Astrocyte of the hippocampus (primary cell): ENCODE data around the gene ZNF8.
"Not testable (repeated sequence)": the region's sequence is repeated elsewhere in the genome, so short reads cannot be mapped to it uniquely, and the experiment has no call there.

Source experiments
- DNase-seq: peaks from one replicate; pipeline ENCODE4 v3.0.0; 2011; ENCODE audit warnings: low read depth, low spot score

ZNF8 gene

DNA sequence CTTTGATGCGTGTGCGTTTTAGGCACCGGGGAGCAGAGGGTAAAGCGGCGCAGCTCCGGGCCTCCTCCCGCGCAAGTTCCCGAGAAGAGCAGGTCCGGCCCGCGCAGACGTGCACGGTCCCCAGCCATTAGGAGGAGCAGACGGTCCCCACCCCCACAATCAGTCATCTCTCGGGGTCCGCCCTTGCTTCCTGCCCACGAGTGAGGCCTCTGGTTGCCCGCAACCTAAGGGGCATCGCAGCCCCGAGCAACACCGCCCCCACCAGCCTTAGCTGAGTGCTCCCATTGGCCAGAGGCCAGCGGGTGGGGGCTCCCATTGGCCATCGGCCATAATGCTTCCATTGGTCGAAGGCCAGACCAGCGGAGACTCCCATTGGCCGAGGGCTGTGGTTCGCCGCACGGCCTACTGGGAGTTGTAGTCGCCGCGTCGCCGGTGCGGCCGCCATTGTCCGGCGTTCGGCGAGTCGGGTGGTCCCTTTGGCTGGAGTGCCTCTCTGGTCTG, at the start of gene ZNF8:
Gene ZNF8 (plus strand): TSS at position 415 of the 501 bp plus-strand sequence. CDS start 127 bp downstream, outside the sequence.
- peak; percentile 99 for DNase-seq

DNA sequence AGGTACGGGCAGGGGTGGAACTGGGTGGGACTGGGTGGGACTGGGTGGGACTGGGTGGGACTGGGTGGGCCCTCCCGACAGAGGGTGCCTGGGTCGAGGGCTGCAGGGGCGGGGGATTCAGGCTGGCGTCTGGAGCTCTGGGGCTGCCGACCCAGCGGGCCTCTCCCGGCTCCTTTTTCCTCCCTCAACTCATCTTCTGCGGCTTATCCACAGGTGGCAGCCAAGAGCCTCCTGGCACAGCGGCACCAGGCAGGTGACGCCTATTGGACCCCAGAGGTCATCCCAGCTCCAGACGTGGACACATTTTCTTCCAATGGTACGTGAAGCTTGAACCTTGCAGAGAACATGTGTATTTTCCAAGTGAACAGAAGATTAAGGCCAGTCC, 49.5 kb upstream of the ZNF8 start:
- peak; percentile 52 for DNase-seq

DNA sequence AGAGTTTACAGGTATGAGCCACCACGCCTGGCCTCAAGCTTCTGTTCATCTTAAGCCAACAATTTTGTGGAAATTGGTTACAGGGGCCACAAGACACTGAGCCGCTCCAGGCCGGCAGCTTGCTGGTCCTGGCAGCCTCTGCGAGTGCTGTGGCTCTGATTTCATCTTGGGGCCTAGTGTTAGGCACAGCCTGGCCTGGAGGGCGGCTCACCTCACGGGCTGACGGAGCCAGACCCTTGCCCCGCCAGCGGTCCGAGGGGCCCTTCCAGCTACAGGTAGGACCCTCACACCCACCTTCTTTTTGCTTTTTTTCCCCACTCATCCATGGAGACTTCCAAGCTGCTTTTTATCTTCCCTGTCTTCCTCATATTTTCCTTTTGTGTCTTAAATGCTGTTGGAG, 41.4 kb upstream of the ZNF8 start:
- DNase-seq, result no peak

GRCh38 chr19:58243351-58243750, 35.4 kb upstream of the ZNF8 start:
- DNase-seq, result no peak

- DNase-seq, result no peak
These were observed 29.9 kb upstream of the ZNF8 start for GRCh38 chr19:58248886-58249285.

DNA sequence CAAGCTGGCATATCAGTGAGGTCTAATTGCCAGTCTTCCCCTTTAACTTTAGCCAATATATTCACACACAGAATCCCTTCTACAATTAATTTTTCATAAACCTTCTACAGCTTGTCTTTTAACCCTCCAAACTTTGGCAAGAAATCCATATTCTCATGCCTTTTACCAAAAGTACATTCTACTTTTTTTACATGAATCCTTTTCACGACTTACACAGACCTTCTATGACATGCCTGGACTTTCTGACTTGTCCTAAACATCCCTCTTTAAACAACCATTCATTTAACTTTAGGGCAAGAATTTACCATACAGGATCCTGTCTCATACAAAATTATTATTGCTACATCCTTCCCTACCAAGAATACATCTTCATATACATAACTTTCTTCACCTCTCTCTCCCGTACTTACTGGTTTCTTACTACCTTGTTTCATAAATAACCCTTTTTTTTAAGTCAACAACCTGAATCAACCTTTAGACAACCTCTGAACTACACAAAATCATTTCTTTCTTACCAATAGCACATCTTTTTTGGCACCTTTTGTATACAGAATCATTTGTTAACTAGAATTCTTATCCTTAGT, 26.6 kb upstream of the ZNF8 start:
- DNase-seq, result no peak

DNA sequence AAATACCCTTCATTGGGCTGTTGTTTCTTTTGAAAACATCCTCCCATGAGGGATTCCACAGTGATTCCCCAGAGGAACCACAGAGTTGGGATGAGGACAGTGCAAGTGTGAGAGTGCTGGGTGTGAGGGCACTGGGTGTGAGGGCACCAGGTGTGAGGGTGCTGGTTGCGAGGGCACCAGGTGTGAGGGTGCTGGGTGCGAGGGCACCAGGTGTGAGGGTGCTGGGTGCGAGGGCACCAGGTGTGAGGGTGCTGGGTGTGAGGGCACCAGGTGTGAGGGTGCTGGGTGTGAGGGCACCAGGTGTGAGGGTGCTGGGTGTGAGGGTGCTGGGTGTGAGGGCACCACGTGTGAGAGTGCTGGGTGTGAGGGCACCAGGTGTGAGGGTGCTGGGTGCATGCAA, 20.5 kb upstream of the ZNF8 start:
- not testable (repeated sequence) for DNase-seq

GRCh38 chr19:58261600-58261967, 17.2 kb upstream of the ZNF8 start:
- DNase-seq, result peak; percentile 4

- peak; percentile 4 for DNase-seq
These were observed 16.5 kb upstream of the ZNF8 start for GRCh38 chr19:58261968-58262921.

GRCh38 chr19:58262922-58263296, 15.8 kb upstream of the ZNF8 start:
- DNase-seq, result no peak

DNA sequence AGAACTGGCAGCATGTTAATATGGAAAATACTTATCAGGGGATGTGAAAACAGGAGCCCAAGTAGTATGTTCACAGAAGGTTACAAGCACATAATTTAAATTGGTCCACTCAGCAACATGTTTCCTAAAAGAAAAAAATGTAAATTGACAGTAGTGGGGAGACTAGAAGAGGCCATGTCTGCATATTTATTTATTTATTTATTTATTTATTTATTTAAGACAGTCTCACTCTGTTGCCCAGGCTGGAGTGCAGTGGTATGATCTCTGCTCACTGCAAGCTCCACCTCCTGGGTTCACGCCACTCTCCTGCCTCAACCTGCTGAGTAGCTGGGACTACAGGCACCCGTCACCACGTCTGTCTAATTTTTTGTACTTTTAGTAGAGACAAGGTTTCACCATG, 13.7 kb upstream of the ZNF8 start:
- DNase-seq, result no peak

- DNase-seq, result no peak
These were observed 10.4 kb upstream of the ZNF8 start for GRCh38 chr19:58268344-58268743.

GRCh38 chr19:58274771-58275201, 4.0 kb upstream of the ZNF8 start:
- DNase-seq, result peak; percentile 63

- no peak for DNase-seq
These were observed 3.2 kb upstream of the ZNF8 start for GRCh38 chr19:58275564-58275963.

- DNase-seq, result no peak
These were observed 1.6 kb upstream of the ZNF8 start for GRCh38 chr19:58277197-58277596.

DNA sequence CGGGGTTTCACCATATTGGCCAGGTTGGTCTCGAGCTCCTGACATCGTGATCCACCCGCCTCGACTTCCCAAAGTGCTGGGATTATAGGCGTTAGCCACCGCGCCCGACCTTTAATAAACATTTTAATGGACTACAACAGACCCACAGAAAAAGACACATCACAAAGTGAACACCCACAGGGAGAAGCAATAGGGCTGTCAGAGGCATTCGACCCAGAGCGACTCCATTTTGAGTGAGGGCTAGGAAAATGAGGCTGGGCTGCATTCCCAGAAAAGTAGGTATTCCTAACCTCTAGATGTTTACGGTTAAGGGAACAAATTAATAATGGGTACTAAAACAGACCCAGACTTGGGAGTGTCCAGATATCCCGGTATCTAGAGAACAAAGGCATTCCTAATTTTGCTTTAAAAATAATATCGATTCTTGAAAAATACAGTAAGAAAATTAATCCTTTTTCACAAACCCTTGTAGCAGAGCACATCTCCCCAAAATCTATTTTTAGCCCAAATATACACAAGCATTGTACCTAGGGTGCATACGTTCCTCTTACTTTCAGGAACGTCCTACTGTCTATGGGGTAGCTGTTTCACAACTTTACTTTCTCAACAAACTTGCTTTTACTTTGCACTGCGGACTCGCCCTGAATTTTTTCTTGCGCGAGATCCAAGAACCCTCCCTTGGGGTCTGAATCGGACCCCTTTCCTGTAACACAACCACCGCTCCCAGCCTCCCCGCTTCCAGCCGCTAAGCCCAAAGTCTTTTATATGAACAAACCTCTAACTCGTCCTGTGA, 811 bp upstream of the ZNF8 start:
- peak; percentile 13 for DNase-seq

GRCh38 chr19:58279042-58279924, 528 bp downstream of the ZNF8 start:
- DNase-seq, result peak; percentile 78

DNA sequence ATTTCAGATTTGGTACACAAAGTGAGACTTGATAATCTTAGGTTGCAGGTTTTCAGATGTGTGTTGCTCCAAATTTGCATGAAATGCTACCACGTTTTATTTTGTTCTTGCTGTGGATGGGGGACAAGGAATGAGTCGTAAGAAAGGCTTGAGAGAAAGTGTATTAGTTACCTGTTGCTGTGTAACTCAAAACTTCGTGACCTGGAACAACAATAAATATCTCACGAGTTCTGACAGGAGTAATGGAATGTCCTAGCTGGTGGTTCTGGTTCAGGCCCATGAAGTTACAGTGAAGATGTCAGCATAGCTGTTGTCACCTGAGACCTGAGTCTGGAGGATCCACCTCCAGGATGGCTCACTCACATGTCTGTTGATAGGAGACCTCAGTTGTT, 1.2 kb downstream of the ZNF8 start:
- DNase-seq, result peak; percentile 17

GRCh38 chr19:58284199-58284598, 5.4 kb downstream of the ZNF8 start:
- no peak for DNase-seq

- DNase-seq, result no peak
These were observed 13.2 kb downstream of the ZNF8 start for GRCh38 chr19:58291943-58292342.

DNA sequence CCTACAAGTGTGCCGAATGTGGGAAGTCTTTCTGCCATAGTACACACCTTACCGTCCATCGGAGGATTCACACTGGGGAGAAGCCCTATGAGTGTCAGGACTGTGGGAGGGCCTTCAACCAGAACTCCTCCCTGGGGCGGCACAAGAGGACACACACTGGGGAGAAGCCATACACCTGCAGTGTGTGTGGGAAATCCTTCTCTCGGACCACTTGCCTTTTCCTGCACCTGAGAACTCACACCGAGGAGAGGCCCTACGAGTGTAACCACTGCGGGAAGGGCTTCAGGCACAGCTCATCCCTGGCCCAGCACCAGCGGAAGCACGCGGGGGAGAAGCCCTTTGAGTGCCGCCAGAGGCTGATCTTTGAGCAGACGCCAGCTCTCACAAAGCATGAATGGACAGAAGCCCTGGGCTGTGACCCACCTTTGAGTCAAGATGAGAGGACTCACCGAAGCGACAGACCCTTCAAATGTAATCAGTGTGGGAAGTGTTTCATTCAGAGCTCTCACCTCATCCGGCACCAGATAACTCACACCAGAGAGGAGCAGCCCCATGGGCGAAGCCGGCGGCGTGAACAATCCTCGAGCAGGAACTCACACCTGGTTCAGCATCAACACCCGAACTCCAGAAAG, 16.1 kb downstream of the ZNF8 start:
- DNase-seq, result no peak
